IMR-90 (cell line): ENCODE data around the gene NANOS3. TPM values are rescaled to one million over a fixed set of nuclear protein-coding genes. Genes with fewer than 3 reads are reported as not detected.
A peak's percentile ranks its signal among the peaks of the same experiment; 100 is the strongest.

Experiments
- CEBPB ChIP-seq: IDR thresholded peaks from 2 replicates; pipeline ENCODE4 v1.6.1; 2012; ENCODE audit warnings: low read depth, low read length, improper control_type of control experiment
- USF2 ChIP-seq: fragments of 150-350 bp; IDR thresholded peaks from 2 replicates; pipeline ENCODE4 v1.6.1; 2017; ENCODE audit warnings: mild to moderate bottlenecking, antibody characterized with exemption, low read length, low read depth
- polyA plus RNA-seq, 3 experiments: library from polyadenylated mRNA; depleted of rRNA; stranded (reverse); fragments of >200 nt; gene quantifications; 2 replicates each; pipeline ENCODE4 v1.2.3, GENCODE V29; 2012; ENCODE audit warnings: low replicate concordance in 1 of 3
- total RNA-seq: library from RNA; depleted of rRNA; stranded (reverse); fragments of >200 nt; gene quantifications from 2 replicates; pipeline ENCODE4 v1.2.3, GENCODE V29; 2012

NANOS3 gene
- total and polyA plus RNA-seq, 2 of the 4 experiments (the other 2 are of a cell fraction): 0.63 TPM; not detected in 1

GRCh38 chr19:13831537-13832467, 45.1 kb upstream of the NANOS3 start (continued):
- TF ChIP-seq USF2 (0 out of 2 replicates have a peak, but pooled peaks have one; percentile 19), CEBPB (no peak)
